Adrenal gland (tissue), 5 donors: Measurements from ENCODE around the gene BRCA2.

ENCODE experiments used
- POLR2A ChIP-seq, 2 donors: fragments of 450-650 bp; IDR thresholded peaks; one replicate each; pipeline ENCODE4 v1.6.1; 2017; ENCODE audit warnings: antibody characterized with exemption in 2 of 2, mild to moderate bottlenecking in 2 of 2, moderate library complexity in 1 of 2
- TF ChIP-seq, protein P1 (sequence below), 6 experiments: fragments of 450-650 bp in 4 of 6; fragments of 200-600 bp in 2 of 6; sonication (generic) in 1 of 6; IDR thresholded peaks; 1 replicate in 5 of 6; 2 replicates in 1 of 6; pipeline versions ENCODE4 v1.5.1 to v1.8.0; 2016 to 2021; ENCODE audit warnings: antibody characterized with exemption in 6 of 6, mild to moderate bottlenecking in 2 of 6, moderate library complexity in 1 of 6
- donor health status: DM: no; HTN: no; CAD: no.

DNA sequence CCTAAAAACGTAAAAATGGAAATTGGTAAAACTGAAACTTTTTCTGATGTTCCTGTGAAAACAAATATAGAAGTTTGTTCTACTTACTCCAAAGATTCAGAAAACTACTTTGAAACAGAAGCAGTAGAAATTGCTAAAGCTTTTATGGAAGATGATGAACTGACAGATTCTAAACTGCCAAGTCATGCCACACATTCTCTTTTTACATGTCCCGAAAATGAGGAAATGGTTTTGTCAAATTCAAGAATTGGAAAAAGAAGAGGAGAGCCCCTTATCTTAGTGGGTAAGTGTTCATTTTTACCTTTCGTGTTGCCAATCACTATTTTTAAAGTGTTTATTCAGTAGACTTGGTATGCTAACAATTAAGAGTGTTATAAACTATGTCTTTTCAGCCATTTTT lies 25.6 kb downstream of the BRCA2 start:
- TF ChIP-seq, protein P1, sequence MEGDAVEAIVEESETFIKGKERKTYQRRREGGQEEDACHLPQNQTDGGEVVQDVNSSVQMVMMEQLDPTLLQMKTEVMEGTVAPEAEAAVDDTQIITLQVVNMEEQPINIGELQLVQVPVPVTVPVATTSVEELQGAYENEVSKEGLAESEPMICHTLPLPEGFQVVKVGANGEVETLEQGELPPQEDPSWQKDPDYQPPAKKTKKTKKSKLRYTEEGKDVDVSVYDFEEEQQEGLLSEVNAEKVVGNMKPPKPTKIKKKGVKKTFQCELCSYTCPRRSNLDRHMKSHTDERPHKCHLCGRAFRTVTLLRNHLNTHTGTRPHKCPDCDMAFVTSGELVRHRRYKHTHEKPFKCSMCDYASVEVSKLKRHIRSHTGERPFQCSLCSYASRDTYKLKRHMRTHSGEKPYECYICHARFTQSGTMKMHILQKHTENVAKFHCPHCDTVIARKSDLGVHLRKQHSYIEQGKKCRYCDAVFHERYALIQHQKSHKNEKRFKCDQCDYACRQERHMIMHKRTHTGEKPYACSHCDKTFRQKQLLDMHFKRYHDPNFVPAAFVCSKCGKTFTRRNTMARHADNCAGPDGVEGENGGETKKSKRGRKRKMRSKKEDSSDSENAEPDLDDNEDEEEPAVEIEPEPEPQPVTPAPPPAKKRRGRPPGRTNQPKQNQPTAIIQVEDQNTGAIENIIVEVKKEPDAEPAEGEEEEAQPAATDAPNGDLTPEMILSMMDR (IDR thresholded peaks at IDR 0.05): no peak
- no peak for TF ChIP-seq POLR2A (IDR thresholded peaks at IDR 0.05)
